ENCODE results near the gene NEMP2.

NEMP2 gene

GRCh38 chr2:190562121-190562520, 27.6 kb upstream of the NEMP2 start:
- Histone ChIP-seq H3K27ac (no peak overlapping the region), H3K36me3 (no peaks in the 10 kb centered on the region), H3K27me3 (ENCODE audit: insufficient read depth, low read depth, severe bottlenecking) (no peaks in the 10 kb centered on the region), H3K9me3 (ENCODE audit: severe bottlenecking) (peaks cover under 1% of the 10 kb centered on the region), H3K4me3 (ENCODE audit: low read depth, low read length) (no peak overlapping the region)
- no peak for TF ChIP-seq CTCF (IDR thresholded peaks at IDR 0.05; ENCODE audit: low read depth, low read length)
- DNase-seq = no peak

- H3K27me3 ChIP-seq (ENCODE audit: insufficient read depth, low read depth, severe bottlenecking) = no peaks in the 10 kb centered on the region
- no peaks in the 10 kb centered on the region for H3K9me3 ChIP-seq (ENCODE audit: severe bottlenecking)
- H3K4me3 ChIP-seq (ENCODE audit: low read depth, low read length) = no peak overlapping the region
- TF ChIP-seq CTCF (IDR thresholded peaks at IDR 0.05; ENCODE audit: low read depth, low read length) = no peak
- no peaks in the 10 kb centered on the region for H3K36me3 ChIP-seq
- DNase-seq = no peak
- H3K27ac ChIP-seq = no peak overlapping the region
Observed at GRCh38 chr2:190561094-190561493, 26.6 kb upstream of the NEMP2 start.

GRCh38 chr2:190554357-190555006, 20.0 kb upstream of the NEMP2 start:
- DNase-seq = no peak
- Histone ChIP-seq H3K36me3 (no peaks in the 10 kb centered on the region), H3K27ac (no peak overlapping the region), H3K4me3 (ENCODE audit: low read depth, low read length) (no peak overlapping the region), H3K9me3 (ENCODE audit: severe bottlenecking) (no peaks in the 10 kb centered on the region), H3K27me3 (ENCODE audit: insufficient read depth, low read depth, severe bottlenecking) (no peaks in the 10 kb centered on the region)
- no peak for TF ChIP-seq CTCF (IDR thresholded peaks at IDR 0.05; ENCODE audit: low read depth, low read length)

GRCh38 chr2:190553254-190553653, 18.7 kb upstream of the NEMP2 start:
- no peak for DNase-seq
- no peak for TF ChIP-seq CTCF (IDR thresholded peaks at IDR 0.05; ENCODE audit: low read depth, low read length)

GRCh38 chr2:190551928-190552327, 17.4 kb upstream of the NEMP2 start:
- Histone ChIP-seq H3K27ac (no peak overlapping the region), H3K36me3 (no peaks in the 10 kb centered on the region), H3K4me3 (ENCODE audit: low read depth, low read length) (no peak overlapping the region), H3K9me3 (ENCODE audit: severe bottlenecking) (peaks cover 3% of the 10 kb centered on the region), H3K27me3 (ENCODE audit: insufficient read depth, low read depth, severe bottlenecking) (no peaks in the 10 kb centered on the region)
- DNase-seq = no peak
- TF ChIP-seq CTCF (IDR thresholded peaks at IDR 0.05; ENCODE audit: low read depth, low read length) = no peak

More at GRCh38 chr2:190553254-190553653, 18.7 kb upstream of the NEMP2 start:
- no peak overlapping the region for H3K4me3 ChIP-seq (ENCODE audit: low read depth, low read length)
- no peaks in the 10 kb centered on the region for H3K9me3 ChIP-seq (ENCODE audit: severe bottlenecking)
- H3K27ac ChIP-seq = no peak overlapping the region
- no peaks in the 10 kb centered on the region for H3K27me3 ChIP-seq (ENCODE audit: insufficient read depth, low read depth, severe bottlenecking)
- H3K36me3 ChIP-seq = no peaks in the 10 kb centered on the region

- Histone ChIP-seq H3K4me3 (ENCODE audit: low read depth, low read length) (no peak overlapping the region), H3K27ac (no peak overlapping the region), H3K9me3 (ENCODE audit: severe bottlenecking) (peaks cover 3% of the 10 kb centered on the region), H3K27me3 (ENCODE audit: insufficient read depth, low read depth, severe bottlenecking) (no peaks in the 10 kb centered on the region), H3K36me3 (no peaks in the 10 kb centered on the region)
- no peak for TF ChIP-seq CTCF (IDR thresholded peaks at IDR 0.05; ENCODE audit: low read depth, low read length)
- no peak for DNase-seq
Observed at GRCh38 chr2:190550137-190550536, 15.6 kb upstream of the NEMP2 start.
